NCI-H524 (cell line): ENCODE data around the gene CKAP4.

Source experiments
- DNase-seq, 2 experiments: peaks; one replicate each; lab custom pipeline; 2025; lab: John Stamatoyannopoulos, UW

Gene CKAP4

DNA sequence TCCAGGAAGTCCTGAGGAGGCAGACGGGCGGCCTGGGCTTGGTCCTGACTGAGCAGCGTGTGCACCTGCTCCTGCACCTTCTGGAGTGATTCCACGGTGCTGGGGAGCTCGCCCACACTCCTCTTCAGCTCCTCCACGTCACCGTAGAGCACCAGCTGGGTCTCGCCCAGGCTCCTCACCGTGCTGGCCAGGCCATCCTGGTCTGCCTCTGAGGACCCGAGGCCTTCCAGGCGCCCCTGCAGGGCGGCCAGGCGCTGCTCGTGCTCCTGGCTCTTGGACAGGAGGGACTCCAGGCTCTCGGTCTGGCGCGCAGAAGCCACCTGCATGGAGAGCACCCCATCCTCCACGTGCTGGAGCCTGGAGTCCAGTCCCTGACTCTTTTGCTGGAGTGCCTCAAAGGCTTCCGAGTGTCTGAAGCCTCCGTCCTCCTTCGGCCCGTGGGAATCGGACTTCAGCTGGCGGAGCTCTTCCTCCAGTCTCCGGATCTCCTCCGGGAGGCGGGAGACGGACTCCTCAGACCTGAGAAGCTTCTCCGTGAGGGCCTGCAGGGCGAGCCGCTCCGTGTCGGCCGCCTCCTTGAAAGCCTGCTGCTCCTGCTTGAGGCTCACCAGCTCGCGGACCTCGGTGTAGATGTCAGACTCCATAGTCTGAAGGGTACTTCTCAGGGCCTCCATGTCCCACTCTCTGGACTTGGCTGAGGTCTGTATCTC is 8.4 kb downstream of the CKAP4 start:
- DNase-seq, result no peak

DNA sequence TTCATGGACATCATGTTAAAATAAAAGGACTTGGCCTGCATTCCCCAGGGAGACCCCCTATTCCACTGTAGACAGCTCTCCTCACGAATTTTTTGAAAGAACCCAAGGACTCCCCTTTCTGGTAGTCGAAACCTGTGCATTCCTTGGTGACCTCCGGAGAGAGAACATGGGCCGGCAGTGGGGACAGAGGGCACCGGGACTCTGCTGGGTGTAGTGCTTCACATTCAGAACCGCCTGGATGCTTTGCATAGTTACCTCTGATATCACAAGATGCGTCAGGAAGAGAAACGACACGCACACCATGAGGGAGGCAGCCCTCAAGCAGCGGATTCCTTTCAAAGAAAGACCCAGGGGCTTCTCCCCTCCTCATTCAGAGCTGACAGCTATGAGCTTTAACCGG is 9.7 kb downstream of the CKAP4 start:
- DNase-seq, result no peak

DNA sequence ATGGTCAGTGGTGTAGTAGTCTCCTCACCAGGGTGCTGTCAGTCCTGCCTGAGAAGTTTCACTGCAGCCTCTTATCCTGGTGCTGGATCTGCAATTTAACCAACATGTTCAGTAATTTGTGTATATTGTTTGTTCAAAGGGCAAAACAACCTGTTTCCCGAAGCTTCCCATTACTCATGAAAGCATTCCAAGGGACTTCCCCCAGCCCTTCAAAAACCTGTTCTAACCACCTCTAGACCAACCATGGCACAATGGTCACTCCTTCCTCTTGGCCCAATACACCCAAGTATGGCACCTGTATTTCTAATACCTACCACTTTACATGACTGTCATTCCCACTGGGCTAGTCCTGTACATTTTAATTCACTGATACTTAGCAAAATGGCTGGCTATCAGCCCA is 12.1 kb downstream of the CKAP4 start:
- no peak for DNase-seq

DNA sequence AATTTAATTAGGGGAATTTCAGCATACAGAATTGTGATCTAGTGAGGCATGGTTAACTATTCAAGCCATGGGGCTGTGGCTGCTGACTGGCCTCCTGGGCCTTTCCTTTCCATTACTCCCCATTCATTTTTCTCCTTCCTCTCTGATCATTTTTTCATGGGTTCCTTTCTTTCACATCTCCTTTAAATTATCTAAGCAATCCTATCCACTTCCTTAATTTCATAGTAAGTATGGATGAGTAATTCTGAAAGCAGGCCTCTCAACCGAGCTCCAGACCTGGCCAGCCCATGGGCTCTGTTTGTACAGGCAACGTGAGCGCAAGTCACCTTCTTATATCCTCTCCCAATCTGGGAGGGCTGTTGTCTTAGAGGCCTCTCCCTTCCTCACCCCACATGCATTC is 13.4 kb downstream of the CKAP4 start:
- no peak for DNase-seq

DNA sequence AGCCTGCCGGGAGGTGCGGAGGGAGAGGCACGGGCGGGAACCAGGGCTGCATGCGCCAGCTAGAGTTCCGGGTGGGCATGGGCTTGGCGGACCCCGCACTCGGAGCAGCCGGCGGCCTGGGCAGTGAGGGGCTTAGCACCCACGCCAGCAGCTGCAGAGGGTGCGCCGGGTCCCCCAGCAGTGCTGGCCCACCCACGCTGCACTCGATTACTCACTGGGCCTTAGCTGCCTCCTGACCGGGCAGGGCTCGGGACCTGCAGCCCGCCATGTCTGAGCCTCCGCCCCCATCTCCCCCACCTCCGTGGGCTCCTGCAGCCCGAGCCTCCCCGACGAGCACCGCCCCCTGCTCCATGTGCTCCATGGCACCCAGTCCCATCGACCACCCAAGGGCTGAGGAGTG is 14.8 kb downstream of the CKAP4 start:
- DNase-seq, result no peak

DNA sequence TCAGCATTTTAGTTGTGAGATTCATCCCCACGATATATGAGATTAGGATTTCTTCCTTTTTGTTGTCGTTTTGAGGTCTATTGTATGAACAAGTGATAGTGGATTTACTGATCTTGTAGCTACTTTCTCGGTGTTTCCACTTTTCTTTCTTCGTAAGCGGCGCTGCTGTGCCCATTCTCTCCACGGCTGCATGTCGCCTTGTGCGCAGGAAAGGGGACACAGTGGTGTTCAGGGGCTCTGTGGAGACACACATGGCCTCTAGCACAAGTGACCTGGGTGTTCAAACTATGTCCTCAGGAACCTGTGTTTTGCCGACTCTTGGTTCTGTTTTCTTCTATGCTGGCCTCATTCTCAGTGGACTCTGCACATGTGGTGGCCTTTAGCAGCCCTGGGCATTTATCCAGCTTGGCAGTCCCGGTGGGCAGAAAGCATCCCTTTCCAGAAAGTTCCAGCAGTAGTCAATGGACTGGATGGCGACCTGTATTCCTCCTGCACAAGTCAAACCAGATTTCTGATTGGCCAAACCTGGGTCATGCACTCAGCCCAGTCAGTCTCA is 18.7 kb downstream of the CKAP4 start:
- DNase-seq, result no peak

DNA sequence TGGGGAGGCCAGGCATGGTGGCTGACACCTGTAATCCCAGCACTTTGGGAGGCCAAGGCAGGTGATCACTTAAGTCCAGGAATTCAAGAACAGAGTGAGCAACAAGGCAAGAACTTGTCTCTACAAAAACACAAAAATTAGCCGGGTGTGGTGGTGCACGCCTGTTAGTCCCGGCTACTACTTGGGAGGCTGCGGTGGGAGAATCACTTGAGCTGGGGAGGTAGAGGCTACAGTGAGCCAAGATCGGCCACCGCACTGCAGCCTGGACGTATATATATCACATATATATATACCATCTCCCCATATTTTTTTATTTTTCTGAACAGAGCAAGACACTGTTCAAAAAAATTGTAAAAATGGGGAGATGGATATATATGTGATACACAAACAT is 19.5 kb downstream of the CKAP4 start:
- no peak for DNase-seq

DNA sequence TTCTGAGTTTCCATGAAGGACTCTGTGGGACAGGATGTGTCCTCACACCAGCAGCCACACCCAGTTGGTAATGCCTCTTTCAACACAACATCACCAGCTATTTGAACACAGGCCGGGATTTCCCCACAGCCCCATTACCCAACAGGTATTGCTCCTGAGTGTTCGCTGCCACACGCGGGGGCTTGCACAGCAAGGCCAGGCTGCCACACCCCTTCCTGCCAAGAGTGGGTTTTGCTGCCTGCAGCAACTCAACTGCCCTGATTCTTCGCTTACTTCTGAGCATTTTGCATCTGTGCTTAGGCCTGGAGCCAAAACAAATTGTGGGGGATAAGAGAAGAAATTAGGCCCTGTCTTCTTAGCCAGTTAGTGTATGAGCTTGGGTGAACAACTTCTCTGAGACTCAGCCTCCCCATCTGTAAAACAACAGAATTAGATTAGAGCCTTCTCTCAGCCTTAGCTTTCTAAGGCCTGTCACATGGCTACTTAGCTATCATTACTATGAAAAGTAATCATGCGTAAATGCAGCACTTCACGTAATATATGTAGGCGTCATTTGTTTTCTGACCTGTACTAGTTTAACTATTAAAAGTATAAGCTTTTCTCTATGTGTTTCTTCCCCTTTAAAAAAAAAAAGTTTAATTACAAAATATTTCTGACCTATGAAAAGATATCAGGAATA is 20.0 kb downstream of the CKAP4 start:
- DNase-seq, result no peak

DNA sequence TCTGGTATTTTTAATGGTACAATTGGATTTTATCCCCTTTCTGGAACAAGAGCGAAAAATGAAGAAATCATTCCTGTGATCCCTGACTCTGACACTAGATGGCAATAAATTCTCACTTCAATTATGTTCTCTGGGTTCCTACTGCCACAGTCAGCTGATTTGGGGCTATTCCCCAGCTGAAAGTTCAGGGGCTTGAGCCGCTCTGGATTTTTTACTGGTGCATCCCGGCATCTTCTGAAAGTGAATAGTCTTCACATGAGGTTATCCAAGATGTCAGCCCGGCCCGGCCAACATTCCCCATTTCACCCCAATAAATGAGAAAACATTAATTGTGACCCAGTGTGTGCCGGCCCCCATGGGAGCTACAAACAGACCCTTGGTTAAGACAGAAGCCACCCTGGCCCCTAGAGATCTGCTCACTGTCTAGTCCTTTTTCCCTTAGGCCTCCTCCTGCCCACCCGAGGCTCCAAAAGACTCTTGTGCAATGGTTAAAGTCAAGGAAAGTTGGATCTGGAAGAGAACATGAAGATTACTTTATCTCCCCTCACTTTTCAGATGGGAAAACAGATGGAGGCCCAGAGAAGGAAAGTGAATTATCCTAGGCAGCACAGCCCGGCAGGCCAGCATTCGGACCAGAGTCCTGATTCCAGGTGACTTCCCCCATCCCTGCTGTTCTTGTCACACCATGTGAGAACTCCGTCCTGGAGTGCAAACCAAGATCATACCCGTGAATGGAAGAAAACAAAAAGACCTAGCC is 20.8 kb downstream of the CKAP4 start:
- DNase-seq, result peak in 1 of 2 experiments; percentile 56

DNA sequence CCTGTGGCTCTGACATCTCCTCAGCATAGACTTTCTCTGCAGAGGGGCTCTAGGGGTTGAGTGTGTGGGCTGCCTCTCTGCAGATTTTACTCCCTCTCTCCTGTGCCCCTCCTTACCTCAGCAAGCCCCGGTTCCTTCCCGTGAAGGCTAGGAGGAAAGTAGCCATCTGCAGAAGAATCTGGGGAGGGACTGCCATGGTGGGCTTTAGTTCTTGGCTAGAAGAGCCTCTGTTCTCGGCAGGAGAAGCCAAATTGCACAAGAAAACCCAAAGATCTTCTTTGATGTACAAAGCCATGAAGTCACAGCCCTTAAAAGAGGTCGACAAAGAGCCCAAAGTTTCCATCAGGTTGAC is 23.5 kb downstream of the CKAP4 start:
- no peak for DNase-seq

DNA sequence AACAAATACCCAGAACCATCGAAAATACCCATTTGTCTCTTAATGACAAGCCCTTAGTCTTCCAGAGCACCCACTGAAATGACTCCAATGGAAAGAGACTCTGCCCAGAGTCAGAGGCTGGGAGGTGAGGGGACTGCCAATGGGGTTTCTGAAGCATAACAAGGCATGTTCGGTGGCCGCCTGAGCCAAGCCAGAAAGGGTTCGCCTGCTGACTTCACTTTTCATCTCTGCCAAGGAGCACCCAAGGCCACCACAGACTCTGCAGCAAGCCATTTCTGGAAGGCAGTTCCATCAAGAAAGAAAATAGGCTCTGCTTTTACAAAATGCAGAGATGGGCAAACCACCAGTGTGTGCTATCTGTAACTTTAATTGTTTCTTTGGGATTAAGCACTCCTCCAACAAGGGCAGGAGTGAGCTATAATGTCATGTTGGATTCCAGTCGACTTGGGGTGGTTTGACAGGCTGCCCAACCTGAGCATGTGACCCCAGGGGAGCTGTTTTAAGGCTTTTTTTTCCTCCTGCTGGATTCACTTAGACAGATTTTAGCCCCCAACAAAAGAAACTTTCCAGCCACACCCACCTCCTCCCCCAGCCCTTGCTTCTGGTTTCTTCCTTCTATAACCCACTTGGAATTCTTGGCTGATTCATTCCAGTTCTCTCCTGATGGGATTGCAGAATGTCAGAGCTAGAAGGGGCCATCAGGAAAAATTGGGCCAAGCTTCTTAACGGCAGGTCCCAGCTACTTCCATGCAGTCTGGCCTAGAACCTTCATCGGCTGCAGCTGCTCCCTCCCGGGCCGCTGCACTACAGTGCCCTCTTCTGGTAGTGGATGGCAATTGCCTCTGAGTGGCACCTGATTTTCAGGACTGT is 24.1 kb downstream of the CKAP4 start:
- DNase-seq, result peak; percentile 52 to 64

DNA sequence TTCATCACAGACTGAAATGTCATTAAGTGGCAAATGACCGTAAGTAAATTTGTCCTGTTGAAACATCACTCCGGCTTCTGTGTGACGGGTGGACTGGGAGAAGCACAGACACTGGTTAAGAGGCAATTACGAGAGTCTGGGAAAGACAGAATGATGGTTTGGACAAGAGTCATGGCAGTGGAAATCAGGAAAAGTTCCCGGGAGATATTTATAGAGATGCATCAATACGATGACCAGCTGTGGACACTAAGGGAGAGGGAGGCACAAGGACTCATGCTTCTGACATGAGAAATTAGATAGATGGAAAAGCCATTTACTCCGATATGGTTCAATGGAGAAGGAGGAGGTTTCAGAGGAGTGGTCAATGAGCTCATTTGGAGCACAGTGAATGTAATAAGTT is 27.3 kb downstream of the CKAP4 start:
- no peak for DNase-seq

DNA sequence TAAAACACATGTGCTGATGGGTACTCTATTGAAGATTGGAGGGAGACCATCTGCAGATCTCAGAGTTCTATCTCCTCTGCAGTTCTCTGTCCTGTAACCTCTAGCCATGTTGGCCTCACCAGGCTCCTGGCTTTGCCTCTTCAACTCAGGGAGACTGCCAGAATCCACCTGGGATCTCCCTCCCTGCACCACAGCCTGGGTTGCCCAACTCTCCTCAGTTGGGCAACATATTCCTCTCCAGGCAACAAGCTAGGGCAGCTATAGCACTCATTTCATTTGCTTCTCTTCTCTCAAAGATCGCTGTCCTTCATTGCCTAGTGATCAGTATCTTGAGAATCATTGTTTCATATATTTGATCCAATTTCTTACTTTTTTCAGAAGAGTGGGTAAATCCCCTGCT is 28.8 kb downstream of the CKAP4 start:
- no peak for DNase-seq

DNA sequence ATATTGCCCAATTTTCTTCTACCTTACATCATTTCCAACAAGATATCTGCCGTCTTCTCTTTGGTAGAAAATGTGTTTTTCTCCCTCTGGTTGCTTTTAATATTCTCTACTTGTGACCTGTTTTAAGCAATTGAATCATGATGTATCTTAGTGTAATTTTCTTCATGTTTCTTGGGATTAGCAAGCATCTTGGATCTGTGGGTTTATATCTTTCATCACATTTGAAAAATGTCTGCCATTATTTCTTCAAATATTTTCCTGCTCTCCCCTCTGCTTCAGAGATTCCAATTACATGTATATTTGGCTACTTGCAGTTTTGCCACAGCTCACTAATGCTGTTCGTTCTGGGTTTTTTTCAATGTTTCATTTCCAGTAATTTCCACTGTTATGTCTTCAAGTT is 30.1 kb downstream of the CKAP4 start:
- no peak for DNase-seq

DNA sequence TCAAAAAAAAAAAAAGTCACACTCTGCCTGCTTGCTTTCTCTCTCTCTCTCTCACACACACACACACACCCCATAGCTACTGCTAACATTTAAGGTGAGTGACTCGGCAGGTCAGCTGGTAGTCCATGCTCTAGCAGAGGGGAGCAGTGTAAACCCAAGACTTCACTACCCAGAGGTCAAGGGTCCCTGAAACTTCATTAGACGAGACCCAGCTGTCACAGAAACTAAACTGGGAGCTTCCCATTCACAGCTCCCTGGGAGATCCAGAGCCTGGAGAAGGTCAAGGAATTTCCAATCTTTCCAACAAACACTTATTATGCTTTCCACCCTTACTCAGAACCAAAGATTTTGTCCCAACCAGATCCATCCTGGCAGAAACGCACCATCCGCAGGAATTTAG is 33.2 kb downstream of the CKAP4 start:
- no peak for DNase-seq

DNA sequence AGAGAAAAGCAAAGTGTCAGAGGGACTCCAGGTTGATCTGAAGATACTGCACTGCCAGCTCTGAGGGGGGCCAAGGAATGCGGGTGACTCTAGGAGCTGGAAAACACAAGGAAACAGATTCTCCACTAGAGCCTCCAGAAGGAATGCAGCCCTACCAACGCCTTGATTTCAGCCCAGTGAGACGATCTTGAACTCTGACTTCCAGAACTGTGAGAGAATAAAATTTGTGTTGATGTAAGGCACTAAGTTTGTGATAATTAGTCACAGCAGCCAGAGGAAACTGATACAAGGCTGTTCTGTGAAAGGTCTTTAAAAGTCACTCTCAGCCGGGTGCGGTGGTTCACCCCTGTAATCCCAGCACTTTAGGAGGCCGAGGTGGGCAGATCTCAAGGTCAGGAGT is 34.2 kb downstream of the CKAP4 start:
- DNase-seq, result no peak

DNA sequence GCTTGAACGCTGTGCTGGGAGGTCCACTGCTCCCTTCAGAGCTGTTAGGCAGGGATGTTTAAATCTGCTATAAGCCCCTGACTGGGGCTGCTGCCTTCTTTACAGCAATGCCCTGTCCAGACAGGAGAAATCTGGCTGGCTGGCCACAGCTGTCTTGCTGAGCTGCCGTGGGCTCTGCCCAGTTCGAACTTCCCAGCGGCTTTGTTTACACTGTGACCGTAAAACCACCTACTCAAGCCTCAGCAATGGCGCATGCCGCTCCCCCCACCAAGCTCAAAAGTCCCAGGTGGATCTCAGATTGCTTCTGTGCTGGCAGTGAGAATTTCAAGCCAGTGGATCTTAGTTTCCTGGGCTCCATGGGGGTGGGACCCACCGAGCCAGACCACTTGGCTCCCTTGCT is 35.8 kb downstream of the CKAP4 start:
- DNase-seq, result no peak

DNA sequence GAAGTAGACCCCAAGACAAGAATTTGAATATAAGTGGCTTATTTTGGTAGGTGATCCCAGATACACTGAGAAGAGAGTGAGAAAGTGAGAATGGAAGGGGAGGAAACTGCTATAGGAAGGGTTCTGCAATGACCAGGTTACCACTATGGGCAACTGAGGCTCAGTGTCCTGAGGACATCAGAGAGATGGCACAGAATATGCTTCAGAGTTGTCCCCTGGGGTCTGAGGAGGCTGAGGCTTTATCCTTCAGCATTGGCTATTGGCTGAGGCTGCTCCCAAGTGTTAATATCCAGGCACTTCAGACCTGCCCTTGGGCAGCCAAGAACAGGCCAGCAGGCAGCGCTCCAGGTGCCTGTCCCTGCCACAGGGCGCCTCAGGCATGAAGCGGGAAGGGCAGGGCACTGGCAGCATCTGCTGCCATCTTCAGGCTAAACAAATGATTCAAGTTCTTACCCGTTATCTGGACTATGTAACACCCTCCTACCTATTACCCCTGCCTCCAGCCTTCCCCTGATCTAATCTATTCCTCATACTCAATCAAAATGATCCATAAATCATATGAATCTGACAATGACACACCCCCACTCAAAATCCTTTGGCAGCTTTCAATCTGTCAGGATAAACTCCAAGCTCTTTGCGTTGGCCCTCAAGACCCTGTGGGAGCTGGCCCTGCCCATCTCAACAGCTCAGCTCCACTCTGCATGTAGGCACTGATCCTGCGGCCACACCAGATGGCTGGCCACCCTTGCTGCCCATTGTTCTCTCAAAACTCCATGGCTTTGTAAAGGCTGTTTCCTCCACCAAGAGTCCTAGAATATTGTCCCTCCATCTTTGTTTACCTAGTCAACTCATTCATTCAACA is 42.4 kb downstream of the CKAP4 start:
- peak; percentile 73 to 86 for DNase-seq

DNA sequence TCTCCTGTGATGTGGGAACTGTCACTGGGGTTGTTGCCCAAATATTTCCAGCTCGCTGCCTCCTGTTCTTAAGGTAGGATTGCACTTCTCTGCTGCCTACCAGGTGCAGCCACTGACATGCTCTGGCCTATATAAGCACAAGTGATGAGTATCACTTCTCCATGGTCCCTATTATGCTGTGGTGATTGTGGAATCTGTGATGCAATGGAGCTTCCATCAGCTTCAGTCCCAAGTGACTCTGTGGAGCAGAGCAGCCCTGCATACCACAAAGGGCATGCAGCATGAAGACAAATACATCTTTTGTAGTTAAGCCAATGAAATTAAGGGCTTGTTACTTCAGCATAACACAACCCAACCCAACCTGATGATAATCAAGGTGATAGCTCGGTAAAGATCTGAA is 43.5 kb downstream of the CKAP4 start:
- no peak for DNase-seq

DNA sequence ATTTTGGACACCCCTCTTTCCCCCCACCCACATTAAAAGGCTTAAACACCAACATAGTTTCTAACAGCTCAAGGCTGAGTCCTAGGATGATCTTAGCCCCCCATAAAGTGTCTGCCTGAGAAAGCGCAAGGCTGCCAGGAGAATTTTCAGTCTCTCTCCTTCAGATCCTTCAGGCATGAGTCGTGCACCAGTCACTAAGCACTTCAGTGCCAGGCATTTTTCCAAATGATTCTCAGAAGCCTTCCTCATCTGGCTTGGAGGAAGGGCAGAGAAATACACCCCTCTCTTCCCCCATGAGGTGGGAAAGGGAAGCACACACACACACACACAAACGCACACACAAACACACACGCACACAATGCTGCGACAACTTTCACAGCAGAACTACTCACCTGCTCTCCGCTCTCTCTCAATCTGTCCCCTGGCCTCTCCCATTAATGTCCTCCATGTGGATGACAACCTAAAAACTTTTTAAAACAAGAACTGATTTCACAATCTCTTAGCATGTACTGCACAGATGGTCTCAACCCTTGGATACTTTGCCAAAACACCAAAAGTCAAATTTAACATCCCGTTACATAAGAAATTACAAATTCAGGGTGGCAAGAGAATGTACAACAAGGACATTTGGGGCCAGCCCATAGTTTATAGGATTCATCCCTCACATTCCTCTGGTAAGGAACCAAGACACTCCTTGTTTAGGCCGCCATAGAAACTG is 49.8 kb downstream of the CKAP4 start:
- no peak for DNase-seq
